GM18502 (cell line): ENCODE data around the gene OGT.
A peak's percentile ranks its signal among the peaks of the same experiment; 100 is the strongest.

ENCODE experiments used
- ATAC-seq: cut with Tn5 transposase; IDR thresholded peaks from one replicate; pipeline ENCODE4 v1.9.1; 2021; ENCODE audit warnings: mild to moderate bottlenecking; ENCODE audit not compliant: unreplicated experiment, poor library complexity

OGT gene

GRCh38 chrX:71618787-71619186 lies 85.9 kb downstream of the OGT start:
- no peak for ATAC-seq

GRCh38 chrX:71619193-71619592 lies 86.3 kb downstream of the OGT start:
- no peak for ATAC-seq

GRCh38 chrX:71619986-71620385 lies 87.1 kb downstream of the OGT start:
- ATAC-seq, result no peak

GRCh38 chrX:71621603-71622002 lies 88.7 kb downstream of the OGT start:
- ATAC-seq, result no peak

GRCh38 chrX:71622032-71622575 lies 89.2 kb downstream of the OGT start:
- no peak for ATAC-seq

GRCh38 chrX:71622576-71623450 lies 89.9 kb downstream of the OGT start:
- ATAC-seq, result peak; percentile 57

GRCh38 chrX:71623714-71624113 lies 90.8 kb downstream of the OGT start:
- no peak for ATAC-seq

- ATAC-seq, result no peak
Observed at GRCh38 chrX:71625471-71625870, 92.6 kb downstream of the OGT start.
